Measurements from ENCODE around the gene GLIPR1.
"Not testable (repeated sequence)": the region's sequence is repeated elsewhere in the genome, so short reads cannot be mapped to it uniquely, and the experiment has no call there.

Gene GLIPR1

DNA sequence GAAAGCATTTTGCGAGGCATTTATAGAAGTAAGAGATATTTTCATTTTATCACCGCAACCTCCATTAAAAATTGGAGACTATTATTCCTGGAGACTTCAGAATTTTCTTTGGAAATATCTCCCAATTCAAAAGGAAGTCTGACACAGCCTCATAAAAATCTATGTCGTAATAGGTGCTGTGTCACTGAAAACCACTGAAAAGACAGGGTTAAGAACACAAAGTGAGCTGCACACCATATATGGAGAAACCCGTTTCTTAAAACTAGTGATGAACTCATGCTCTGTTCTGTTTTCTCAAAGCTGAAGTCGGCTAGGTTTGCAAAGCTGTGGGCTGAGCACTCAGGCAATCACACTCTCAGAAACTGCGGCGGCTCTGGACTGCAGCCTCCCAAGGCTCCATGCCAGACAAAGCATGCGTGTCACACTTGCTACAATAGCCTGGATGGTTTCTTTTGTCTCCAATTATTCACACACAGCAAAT lies at the start of gene GLIPR1:
Gene GLIPR1, plus strand, starts transcription at position 287 of the 481 bp plus-strand sequence. Its CDS starts 126 bp downstream, at position 413.
- TF ChIP-seq, protein P1, sequence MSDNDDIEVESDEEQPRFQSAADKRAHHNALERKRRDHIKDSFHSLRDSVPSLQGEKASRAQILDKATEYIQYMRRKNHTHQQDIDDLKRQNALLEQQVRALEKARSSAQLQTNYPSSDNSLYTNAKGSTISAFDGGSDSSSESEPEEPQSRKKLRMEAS (IDR thresholded peaks at IDR 0.05; ENCODE audit: low read depth, low read length) = peak; percentile 45
- TF ChIP-seq MYC (IDR thresholded peaks at IDR 0.05; ENCODE audit: low read depth, low read length) (peak; percentile 64), POLR2A (IDR thresholded peaks at IDR 0.05; ENCODE audit: extremely low read depth, insufficient read length) (peak; percentile 54)
- TF ChIP-seq, protein P2, sequence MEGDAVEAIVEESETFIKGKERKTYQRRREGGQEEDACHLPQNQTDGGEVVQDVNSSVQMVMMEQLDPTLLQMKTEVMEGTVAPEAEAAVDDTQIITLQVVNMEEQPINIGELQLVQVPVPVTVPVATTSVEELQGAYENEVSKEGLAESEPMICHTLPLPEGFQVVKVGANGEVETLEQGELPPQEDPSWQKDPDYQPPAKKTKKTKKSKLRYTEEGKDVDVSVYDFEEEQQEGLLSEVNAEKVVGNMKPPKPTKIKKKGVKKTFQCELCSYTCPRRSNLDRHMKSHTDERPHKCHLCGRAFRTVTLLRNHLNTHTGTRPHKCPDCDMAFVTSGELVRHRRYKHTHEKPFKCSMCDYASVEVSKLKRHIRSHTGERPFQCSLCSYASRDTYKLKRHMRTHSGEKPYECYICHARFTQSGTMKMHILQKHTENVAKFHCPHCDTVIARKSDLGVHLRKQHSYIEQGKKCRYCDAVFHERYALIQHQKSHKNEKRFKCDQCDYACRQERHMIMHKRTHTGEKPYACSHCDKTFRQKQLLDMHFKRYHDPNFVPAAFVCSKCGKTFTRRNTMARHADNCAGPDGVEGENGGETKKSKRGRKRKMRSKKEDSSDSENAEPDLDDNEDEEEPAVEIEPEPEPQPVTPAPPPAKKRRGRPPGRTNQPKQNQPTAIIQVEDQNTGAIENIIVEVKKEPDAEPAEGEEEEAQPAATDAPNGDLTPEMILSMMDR (IDR thresholded peaks at IDR 0.05; ENCODE audit: low read depth, low read length) = no peak
- peak; percentile 95 for DNase-seq (ENCODE audit: low read depth)
- peak within 1 kb of the TSS; percentile 75 for H3K4me3 ChIP-seq (ENCODE audit: low read depth, low read length)

DNA sequence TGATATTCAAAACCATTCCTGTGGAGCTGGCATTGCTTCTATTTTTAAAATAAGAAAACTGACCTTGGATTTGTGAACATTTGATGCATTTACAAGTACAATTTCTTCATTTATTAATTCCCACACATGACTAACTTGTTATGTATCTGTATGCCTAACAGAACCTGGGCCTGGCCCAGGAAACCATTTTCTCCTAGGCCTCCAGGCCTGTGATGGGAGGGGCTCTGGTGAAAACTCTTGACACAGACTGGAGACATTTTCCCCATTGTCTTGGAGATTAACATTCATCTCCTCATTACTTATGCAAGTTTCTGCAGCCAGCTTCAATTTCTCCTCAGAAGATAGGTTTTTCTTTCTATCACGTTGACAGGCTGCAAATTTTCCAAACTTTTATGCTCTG lies 47.6 kb upstream of the GLIPR1 start:
- no peak overlapping the region for H3K4me3 ChIP-seq (ENCODE audit: low read depth, low read length)
- no peak for TF ChIP-seq MYC (IDR thresholded peaks at IDR 0.05; ENCODE audit: low read depth, low read length)
- TF ChIP-seq, protein P2 (IDR thresholded peaks at IDR 0.05; ENCODE audit: low read depth, low read length) = no peak
- TF ChIP-seq POLR2A (IDR thresholded peaks at IDR 0.05; ENCODE audit: extremely low read depth, insufficient read length) = no peak
- TF ChIP-seq, protein P1 (IDR thresholded peaks at IDR 0.05; ENCODE audit: low read depth, low read length) = no peak
- no peak for DNase-seq (ENCODE audit: low read depth)

DNA sequence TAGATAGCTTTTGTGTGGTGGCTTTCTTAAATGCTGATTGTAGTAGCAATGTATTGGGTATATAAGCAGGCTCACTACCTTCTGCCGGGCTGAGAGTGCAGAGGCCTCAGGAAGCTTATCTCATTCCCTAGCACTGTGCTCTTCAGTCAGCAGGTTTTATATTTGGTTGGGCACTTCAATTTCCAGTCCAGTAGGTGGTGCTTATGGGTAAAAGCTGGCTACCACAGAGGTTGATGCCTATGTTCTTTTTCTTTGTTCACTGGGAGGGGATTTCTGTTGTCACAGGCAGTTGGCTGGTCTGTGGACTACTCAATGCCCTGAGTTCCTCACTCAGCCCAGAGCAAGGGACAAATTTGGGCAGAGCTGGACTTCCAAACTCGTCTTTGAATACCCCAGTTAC lies 43.0 kb upstream of the GLIPR1 start:
- no peak overlapping the region for H3K4me3 ChIP-seq (ENCODE audit: low read depth, low read length)
- no peak for TF ChIP-seq POLR2A (IDR thresholded peaks at IDR 0.05; ENCODE audit: extremely low read depth, insufficient read length)
- TF ChIP-seq, protein P1 (IDR thresholded peaks at IDR 0.05; ENCODE audit: low read depth, low read length) = no peak
- TF ChIP-seq, protein P2 (IDR thresholded peaks at IDR 0.05; ENCODE audit: low read depth, low read length) = no peak
- no peak for TF ChIP-seq MYC (IDR thresholded peaks at IDR 0.05; ENCODE audit: low read depth, low read length)
- DNase-seq (ENCODE audit: low read depth) = peak; percentile 21

DNA sequence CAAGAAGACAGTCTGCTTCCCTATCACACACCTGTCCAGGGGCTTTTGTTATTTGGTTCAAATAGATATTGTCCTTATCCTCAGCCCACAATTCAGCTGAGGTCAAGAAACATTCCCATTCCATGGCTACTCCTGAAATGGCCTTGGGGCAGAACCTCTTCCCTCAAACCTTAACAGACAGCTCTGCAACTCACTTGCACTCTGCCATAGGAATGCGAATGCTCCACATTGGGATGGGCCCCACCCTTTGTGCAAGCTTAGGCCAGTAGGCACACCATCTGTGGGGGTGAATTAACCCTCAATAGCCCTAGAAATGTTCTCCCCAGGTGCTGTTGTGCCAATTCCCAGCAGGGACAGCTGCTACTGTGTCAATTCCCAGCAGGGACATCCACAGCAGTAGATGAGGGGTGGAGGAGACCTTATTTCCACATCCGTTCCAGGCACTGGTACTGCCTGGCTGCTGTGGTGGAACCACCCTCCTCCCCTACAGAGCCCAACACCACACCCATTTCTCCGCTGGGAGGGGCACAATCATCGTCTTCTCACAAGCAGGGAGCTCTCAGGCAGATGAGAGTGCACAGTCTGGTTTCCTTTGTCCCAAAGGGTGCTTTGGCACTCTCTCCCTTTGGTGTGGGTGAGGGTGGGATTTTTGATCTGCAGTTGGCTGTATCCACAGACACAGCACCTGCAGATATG lies 42.3 kb upstream of the GLIPR1 start:
- no peak for DNase-seq (ENCODE audit: low read depth)
- H3K4me3 ChIP-seq (ENCODE audit: low read depth, low read length) = no peak overlapping the region
- TF ChIP-seq, protein P1 (IDR thresholded peaks at IDR 0.05; ENCODE audit: low read depth, low read length) = no peak

DNA sequence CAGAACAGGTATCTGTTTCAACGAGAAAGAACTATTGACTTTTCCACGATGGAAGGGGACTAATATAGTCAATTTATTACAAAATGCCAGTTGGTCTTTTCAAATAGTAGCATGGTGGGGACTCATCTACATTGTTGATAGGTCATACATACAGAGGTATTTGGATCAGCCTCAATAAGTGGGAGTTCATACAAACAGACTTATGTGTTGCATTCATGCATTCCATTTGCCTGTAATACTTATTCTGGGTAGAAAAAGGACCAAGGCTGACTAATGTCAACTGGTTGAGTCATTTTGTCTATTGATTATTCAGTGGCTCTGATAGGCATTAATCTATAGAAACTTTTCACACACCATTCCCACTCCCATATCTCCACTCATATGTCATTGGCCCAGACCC lies 41.5 kb upstream of the GLIPR1 start:
- no peak for DNase-seq (ENCODE audit: low read depth)
- no peak for TF ChIP-seq POLR2A (IDR thresholded peaks at IDR 0.05; ENCODE audit: extremely low read depth, insufficient read length)
- TF ChIP-seq, protein P2 (IDR thresholded peaks at IDR 0.05; ENCODE audit: low read depth, low read length) = no peak
- TF ChIP-seq, protein P1 (IDR thresholded peaks at IDR 0.05; ENCODE audit: low read depth, low read length) = no peak
- no peak for TF ChIP-seq MYC (IDR thresholded peaks at IDR 0.05; ENCODE audit: low read depth, low read length)
- no peak overlapping the region for H3K4me3 ChIP-seq (ENCODE audit: low read depth, low read length)

DNA sequence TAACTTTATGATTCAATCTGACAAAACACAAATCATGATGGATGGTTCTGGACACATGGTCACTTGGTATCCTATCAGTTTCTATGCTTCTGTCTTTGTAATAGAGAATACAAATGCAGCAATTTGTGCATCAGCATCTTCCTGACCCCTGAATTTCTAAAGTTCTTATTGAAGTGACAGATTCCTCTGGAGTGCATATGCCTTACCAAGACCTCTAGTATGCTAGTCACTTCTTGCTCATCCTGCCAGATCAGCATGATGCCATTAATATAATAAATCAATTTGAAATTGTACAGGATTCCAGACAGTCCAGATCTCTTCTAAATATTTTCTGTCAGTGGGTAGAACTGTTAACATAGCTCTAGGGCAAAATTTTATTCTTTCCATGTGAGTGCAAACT lies 40.6 kb upstream of the GLIPR1 start:
- no peak for DNase-seq (ENCODE audit: low read depth)
- no peak overlapping the region for H3K4me3 ChIP-seq (ENCODE audit: low read depth, low read length)

DNA sequence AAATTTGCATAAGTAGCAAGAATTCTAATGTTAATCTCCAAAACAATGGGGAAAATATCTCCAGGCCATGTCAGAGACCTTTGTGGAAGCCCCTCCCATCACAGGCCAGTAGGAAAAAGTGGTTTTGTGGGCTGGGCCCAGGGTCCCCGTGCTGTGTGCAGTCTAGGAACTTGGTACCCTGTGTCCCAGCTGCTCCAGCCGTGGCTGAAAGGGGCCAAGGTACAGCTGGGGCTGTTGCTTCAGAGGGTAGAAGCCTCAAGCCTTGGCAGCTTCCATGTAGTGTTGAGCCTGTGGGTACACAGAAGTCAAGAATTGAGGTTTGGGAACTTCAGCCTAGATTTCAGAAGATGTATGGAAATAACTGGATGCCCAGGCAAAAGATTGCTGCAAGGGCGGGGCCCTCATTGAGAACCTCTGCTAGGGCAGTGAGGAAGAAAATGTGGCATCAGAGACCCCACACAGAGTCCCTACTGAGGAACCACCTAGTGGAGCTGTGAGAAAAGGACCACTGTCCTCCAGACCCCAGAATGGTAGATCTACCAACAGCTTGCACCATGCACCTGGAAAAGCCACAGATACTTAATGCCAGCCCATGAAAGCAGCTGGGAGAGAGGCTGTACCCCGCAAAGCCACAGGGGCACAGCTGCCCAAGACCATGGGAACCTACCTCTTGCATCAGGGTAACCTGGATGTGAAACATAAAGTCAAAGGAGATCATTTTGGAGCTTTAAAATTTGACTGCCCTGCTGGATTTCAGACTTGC lies 38.7 kb upstream of the GLIPR1 start:
- not testable (repeated sequence) for DNase-seq (ENCODE audit: low read depth); H3K4me3 ChIP-seq (ENCODE audit: low read depth, low read length)

More for the DNA sequence above, 40.6 kb upstream of the GLIPR1 start:
- TF ChIP-seq MYC (IDR thresholded peaks at IDR 0.05; ENCODE audit: low read depth, low read length) = no peak
- TF ChIP-seq POLR2A (IDR thresholded peaks at IDR 0.05; ENCODE audit: extremely low read depth, insufficient read length) = no peak
- TF ChIP-seq, protein P2 (IDR thresholded peaks at IDR 0.05; ENCODE audit: low read depth, low read length) = no peak
- TF ChIP-seq, protein P1 (IDR thresholded peaks at IDR 0.05; ENCODE audit: low read depth, low read length) = no peak

DNA sequence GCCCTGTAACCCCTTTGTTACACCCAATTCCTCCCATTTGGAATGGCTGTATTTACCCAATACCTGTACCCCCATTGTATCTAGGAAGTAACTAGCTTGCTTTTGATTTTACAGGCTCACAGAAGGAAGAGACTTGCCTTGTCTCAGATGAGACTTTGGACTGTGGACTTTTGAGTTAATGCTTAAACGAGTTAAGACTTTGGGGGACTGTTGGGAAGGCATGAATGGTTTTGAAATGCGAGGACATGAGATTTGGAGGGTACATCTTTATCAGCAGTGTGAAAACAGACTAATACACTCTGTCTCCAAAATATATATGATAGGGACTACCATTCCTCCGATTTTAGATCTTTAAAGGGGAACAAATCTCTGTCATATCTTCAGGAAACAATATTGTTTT lies 38.1 kb upstream of the GLIPR1 start:
- not testable (repeated sequence) for DNase-seq (ENCODE audit: low read depth); H3K4me3 ChIP-seq (ENCODE audit: low read depth, low read length)
